Ovary (tissue), 3 donors: ENCODE measurements around the gene PACC1.

Experiments used
- EP300 ChIP-seq: sonication (generic); formaldehyde crosslinking; IDR thresholded peaks from one replicate; pipeline ENCODE4 v1.6.1; 2017; ENCODE audit warnings: antibody characterized with exemption
- POLR2A ChIP-seq: fragments of 450-650 bp; IDR thresholded peaks from one replicate; pipeline ENCODE4 v1.6.1; 2017; ENCODE audit warnings: antibody characterized with exemption, mild to moderate bottlenecking, moderate library complexity
- TF ChIP-seq, protein P1 (sequence below), 3 donors: fragments of 450-650 bp in 2 of 3; fragments of 200-600 bp in 1 of 3; IDR thresholded peaks; one replicate each; pipeline versions ENCODE4 v1.5.1 to v1.8.0; 2016 to 2022; ENCODE audit warnings: antibody characterized with exemption in 3 of 3, mild to moderate bottlenecking in 1 of 3
- donor health status: DM: no; HTN: no; CAD: no.

DNA sequence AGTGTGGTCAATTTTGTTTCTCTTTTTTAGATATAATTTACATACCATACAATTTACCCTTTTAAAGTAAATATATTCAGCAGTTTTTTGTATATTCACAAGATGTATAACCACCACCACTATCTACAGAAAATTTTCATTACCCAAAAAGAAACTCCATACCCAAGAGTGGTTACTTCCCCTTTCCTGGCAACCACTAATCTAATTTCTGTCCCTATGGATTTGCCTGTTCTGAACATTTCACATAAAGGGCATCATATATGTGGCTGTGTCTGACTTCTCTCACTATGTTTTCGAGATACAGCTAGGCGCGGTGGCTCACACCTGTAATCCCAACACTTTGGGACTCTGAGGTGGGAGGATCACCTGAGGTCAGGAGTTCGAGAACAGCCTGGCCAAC, 13.6 kb downstream of the PACC1 start:
- TF ChIP-seq, protein P1, sequence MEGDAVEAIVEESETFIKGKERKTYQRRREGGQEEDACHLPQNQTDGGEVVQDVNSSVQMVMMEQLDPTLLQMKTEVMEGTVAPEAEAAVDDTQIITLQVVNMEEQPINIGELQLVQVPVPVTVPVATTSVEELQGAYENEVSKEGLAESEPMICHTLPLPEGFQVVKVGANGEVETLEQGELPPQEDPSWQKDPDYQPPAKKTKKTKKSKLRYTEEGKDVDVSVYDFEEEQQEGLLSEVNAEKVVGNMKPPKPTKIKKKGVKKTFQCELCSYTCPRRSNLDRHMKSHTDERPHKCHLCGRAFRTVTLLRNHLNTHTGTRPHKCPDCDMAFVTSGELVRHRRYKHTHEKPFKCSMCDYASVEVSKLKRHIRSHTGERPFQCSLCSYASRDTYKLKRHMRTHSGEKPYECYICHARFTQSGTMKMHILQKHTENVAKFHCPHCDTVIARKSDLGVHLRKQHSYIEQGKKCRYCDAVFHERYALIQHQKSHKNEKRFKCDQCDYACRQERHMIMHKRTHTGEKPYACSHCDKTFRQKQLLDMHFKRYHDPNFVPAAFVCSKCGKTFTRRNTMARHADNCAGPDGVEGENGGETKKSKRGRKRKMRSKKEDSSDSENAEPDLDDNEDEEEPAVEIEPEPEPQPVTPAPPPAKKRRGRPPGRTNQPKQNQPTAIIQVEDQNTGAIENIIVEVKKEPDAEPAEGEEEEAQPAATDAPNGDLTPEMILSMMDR (IDR thresholded peaks at IDR 0.05) = no peak
- TF ChIP-seq EP300 (no peak), POLR2A (no peak)
